ENCODE measurements around the gene COL8A2.

DNA sequence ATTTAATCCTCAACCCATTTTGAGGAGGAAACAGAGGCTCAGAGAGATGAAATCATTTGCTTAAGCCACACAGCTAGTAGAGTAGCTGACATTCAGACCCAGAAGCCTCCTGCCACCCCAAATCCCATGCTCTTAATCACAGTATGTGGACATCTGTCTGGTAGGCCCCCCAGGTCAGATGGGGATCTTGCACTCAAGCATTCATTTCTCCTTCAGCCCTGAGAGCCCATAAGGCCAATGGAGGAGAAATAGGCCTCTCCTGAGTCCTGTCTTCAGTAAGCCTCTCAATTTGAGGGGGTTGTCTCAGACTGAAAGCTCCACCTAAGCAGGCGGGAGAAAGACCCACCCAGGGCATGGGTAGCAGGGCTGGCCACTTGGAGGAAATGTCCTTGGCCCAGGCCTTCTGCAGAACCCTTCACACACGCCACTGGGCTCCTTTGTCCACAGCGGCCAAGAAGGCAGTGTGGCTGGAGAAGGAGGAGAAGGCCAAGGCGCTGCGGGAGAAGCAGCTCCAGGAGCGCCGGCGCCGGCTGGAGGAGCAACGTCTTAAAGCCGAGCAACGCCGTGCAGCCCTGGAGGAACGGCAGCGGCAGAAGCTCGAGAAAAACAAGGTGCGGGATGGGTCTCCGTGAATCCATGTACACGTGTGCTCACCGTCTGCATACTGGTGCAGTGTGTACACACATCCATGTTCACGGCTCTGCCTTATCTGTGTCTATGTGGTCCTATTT lies 47.2 kb upstream of the COL8A2 start:
- no peak for TF ChIP-seq CTCF (IDR thresholded peaks at IDR 0.05)
- TF ChIP-seq POLR2AphosphoS5 (IDR thresholded peaks at IDR 0.05): no peak
- TF ChIP-seq POLR2A (IDR thresholded peaks at IDR 0.05): no peak
